Esophagus squamous epithelium (tissue), 5 donors: ENCODE measurements around the gene FAM131B. TPM values are rescaled to one million over a fixed set of nuclear protein-coding genes. Genes with fewer than 3 reads are reported as not detected.

Experiments used
- DNase-seq: peaks from one replicate; lab custom pipeline; 2025; lab: John Stamatoyannopoulos, UW
- H3K27ac ChIP-seq, 4 donors: fragments of 200-600 bp; sonication (generic); one replicate each; pipeline ENCODE4 v1.5.1; 2016 to 2019; ENCODE audit warnings: mild to moderate bottlenecking in 1 of 4
- H3K27me3 ChIP-seq, 4 donors: fragments of 200-600 bp; sonication (generic); 1 replicate in 3 of 4; 2 replicates in 1 of 4; pipeline versions ENCODE4 v1.5.1 to v1.6.0; 2017 to 2021; ENCODE audit warnings: antibody characterized with exemption in 1 of 4
- H3K36me3 ChIP-seq, 3 donors: fragments of 200-600 bp; sonication (generic); one replicate each; pipeline ENCODE4 v1.5.1; 2016 to 2019
- H3K4me1 ChIP-seq, 3 donors: fragments of 200-600 bp; sonication (generic); one replicate each; pipeline ENCODE4 v1.5.1; 2017 to 2019
- H3K4me3 ChIP-seq, 4 donors: fragments of 200-600 bp; sonication (generic); 1 replicate in 3 of 4; 2 replicates in 1 of 4; pipeline ENCODE4 v1.5.1; 2016 to 2019; ENCODE audit warnings: mild to moderate bottlenecking in 2 of 4, moderate library complexity in 1 of 4
- H3K9me3 ChIP-seq, 3 donors: fragments of 200-600 bp; sonication (generic); one replicate each; pipeline ENCODE4 v1.5.1; 2016 to 2019
- POLR2A ChIP-seq, 4 donors: fragments of 450-650 bp; IDR thresholded peaks; one replicate each; pipeline ENCODE4 v1.6.1; 2017; ENCODE audit warnings: antibody characterized with exemption in 4 of 4, mild to moderate bottlenecking in 4 of 4, moderate library complexity in 3 of 4
- WGBS, 2 donors: methylation state at CpG; one replicate each; pipeline ENCODE4 v1.1.5; 2018; 5-methylcytosine and 5-hydroxymethylcytosine counted together
- intact Hi-C: fragments of 100-400 bp; cut with DNase I; formaldehyde crosslinking; loops from one replicate; pipeline ENCODE4 v1.15.0; 2022
- total RNA-seq, 4 donors: library from RNA; depleted of rRNA; stranded (reverse); fragments of >200 nt; gene quantifications; one replicate each; pipeline ENCODE4 v1.1.0, GENCODE V29; 2016
- TF ChIP-seq, protein P1 (sequence below), 6 experiments: fragments of 450-650 bp in 4 of 6; fragments of 200-600 bp in 2 of 6; sonication (generic) in 2 of 6; IDR thresholded peaks; one replicate each; pipeline ENCODE4 v1.5.1; 2016 to 2019; ENCODE audit warnings: antibody characterized with exemption in 6 of 6, mild to moderate bottlenecking in 4 of 6, moderate library complexity in 4 of 6
- donor health status: DM: yes; HTN: yes; CAD: no.

The FAM131B gene
- total RNA-seq, 4 donors from 2014 or later, result 0.09 to 0.76 (median 0.46) TPM

DNA sequence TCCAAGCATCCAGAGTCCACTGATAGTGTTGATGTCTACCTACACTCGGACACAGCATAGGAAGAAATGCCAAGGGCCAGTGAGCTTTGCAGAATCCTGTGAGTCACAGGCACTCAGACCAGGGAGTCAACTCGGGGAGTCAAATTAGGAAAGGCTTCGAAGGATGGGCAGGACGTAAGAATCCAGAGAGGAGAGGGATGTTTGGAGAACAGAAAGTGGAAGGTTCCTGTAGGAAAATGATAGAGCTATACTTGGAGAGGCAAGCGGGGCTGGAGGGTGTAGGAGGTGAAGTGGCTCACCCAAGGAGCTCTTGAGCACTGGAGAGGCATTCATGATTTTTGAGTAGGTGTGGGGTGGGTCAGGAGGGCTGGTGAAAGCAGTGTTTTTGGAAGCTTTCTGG lies 21.6 kb upstream of the FAM131B start:
- H3K4me3 ChIP-seq, result peak overlapping the region in 3 of 4 donors; percentile 98 to 100 (median 99)
- intact Hi-C loops, result no loop called here
- peaks cover 9 to 39% (median 12%) of the 10 kb centered on the region in 3 donors for H3K36me3 ChIP-seq
- TF ChIP-seq, protein P1, sequence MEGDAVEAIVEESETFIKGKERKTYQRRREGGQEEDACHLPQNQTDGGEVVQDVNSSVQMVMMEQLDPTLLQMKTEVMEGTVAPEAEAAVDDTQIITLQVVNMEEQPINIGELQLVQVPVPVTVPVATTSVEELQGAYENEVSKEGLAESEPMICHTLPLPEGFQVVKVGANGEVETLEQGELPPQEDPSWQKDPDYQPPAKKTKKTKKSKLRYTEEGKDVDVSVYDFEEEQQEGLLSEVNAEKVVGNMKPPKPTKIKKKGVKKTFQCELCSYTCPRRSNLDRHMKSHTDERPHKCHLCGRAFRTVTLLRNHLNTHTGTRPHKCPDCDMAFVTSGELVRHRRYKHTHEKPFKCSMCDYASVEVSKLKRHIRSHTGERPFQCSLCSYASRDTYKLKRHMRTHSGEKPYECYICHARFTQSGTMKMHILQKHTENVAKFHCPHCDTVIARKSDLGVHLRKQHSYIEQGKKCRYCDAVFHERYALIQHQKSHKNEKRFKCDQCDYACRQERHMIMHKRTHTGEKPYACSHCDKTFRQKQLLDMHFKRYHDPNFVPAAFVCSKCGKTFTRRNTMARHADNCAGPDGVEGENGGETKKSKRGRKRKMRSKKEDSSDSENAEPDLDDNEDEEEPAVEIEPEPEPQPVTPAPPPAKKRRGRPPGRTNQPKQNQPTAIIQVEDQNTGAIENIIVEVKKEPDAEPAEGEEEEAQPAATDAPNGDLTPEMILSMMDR (IDR thresholded peaks at IDR 0.05), result no peak
- no peak for TF ChIP-seq POLR2A (IDR thresholded peaks at IDR 0.05)
- peak overlapping the region; percentile 23 to 100 (median 96) for H3K27ac ChIP-seq
- WGBS, 2 donors, result 63 to 64% methylated on average over 5 of the region's 5 CpGs
- H3K4me1 ChIP-seq, result peaks cover 43 to 86% (median 56%) of the 10 kb centered on the region in 3 donors
- H3K9me3 ChIP-seq, result no peaks in the 10 kb centered on the region
- H3K27me3 ChIP-seq, result no peaks in the 10 kb centered on the region
- no peak for DNase-seq

- WGBS, 2 donors, result 33% methylated on average over 1 of the region's 1 CpG; no CpG with 5 or more reads in 1 of the 2 donors
- no peak for DNase-seq
- Histone ChIP-seq H3K36me3 (peaks cover 6 to 34% (median 6%) of the 10 kb centered on the region in 3 donors), H3K9me3 (no peaks in the 10 kb centered on the region), H3K27ac (peak overlapping the region; percentile 93 to 100 (median 100)), H3K27me3 (no peaks in the 10 kb centered on the region), H3K4me1 (peaks cover 43 to 86% (median 61%) of the 10 kb centered on the region in 3 donors), H3K4me3 (peak overlapping the region in 3 of 4 donors; percentile 98 to 100 (median 99))
- intact Hi-C loops, result no loop called here
- TF ChIP-seq POLR2A (IDR thresholded peaks at IDR 0.05), result no peak
- TF ChIP-seq, protein P1 (IDR thresholded peaks at IDR 0.05), result no peak
Measured at GRCh38 chr7:143383642-143383957, 21.1 kb upstream of the FAM131B start.

DNA sequence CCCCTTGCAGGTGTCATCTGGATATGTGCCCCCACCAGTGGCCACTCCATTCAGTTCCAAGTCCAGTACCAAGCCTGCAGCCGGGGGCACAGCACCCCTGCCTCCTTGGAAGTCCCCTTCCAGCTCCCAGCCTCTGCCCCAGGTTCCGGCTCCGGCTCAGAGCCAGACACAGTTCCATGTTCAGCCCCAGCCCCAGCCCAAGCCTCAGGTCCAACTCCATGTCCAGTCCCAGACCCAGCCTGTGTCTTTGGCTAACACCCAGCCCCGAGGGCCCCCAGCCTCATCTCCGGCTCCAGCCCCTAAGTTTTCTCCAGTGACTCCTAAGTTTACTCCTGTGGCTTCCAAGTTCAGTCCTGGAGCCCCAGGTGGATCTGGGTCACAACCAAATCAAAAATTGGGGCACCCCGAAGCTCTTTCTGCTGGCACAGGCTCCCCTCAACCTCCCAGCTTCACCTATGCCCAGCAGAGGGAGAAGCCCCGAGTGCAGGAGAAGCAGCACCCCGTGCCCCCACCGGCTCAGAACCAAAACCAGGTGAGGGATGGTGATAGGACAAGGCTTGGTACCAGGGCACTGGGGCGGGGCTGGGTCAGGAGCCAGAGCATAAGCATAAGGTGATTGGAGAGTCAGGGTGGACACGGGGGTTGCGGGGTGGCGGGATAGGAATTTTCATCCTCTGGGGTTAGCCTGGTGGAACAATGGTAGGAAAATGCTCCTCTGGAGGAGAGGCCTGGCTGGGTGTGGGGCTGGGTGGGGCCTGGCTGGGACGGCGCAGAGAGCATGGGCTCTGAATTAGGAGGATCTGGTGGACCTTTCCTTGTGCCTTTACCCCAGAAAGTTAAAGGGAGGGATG lies 20.5 kb upstream of the FAM131B start:
- H3K36me3 ChIP-seq, result peaks cover 0 to 28% (median under 1%) of the 10 kb centered on the region in 3 donors
- WGBS, 2 donors, result 71 to 73% methylated on average over 5 to 15 of the region's 15 CpGs
- peaks cover 43 to 86% (median 64%) of the 10 kb centered on the region in 3 donors for H3K4me1 ChIP-seq
- no peaks in the 10 kb centered on the region for H3K27me3 ChIP-seq
- no peaks in the 10 kb centered on the region for H3K9me3 ChIP-seq
- peak overlapping the region; percentile 98 to 100 (median 98) for H3K4me3 ChIP-seq
- TF ChIP-seq, protein P1 (IDR thresholded peaks at IDR 0.05), result no peak
- no peak for TF ChIP-seq POLR2A (IDR thresholded peaks at IDR 0.05)
- no peak for DNase-seq
- H3K27ac ChIP-seq, result peak overlapping the region; percentile 93 to 100 (median 100)
- intact Hi-C loops, result no loop called here

DNA sequence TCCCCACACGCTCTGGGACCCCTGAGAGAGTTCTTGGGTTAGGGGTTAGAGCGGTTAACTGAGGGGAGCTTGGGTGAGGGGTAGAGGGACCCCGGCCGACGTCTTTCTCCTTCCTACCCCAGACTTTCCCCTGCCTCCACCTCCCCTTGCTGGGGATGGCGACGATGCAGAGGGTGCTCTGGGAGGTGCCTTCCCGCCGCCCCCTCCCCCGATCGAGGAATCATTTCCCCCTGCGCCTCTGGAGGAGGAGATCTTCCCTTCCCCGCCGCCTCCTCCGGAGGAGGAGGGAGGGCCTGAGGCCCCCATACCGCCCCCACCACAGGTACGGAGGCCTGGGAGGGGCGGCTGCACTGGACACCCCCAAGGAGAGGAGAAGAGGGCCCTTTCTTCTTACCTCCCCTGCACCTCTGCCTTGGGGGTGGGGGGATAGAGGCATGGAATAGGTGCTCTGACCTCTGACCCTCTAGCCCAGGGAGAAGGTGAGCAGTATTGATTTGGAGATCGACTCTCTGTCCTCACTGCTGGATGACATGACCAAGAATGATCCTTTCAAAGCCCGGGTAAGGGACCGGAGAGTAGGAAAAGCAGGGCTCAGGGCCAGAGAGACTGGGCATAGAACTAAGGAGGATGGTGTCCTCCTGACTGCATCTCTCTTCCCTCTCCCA lies 19.7 kb upstream of the FAM131B start:
- H3K9me3 ChIP-seq, result no peaks in the 10 kb centered on the region
- 0 to 13% methylated on average over 3 to 7 of the region's 21 CpGs for WGBS, 2 donors
- intact Hi-C loops, result no loop called here
- H3K36me3 ChIP-seq, result peaks cover 0 to 20% (median 0%) of the 10 kb centered on the region in 3 donors
- DNase-seq, result no peak
- no peaks in the 10 kb centered on the region for H3K27me3 ChIP-seq
- peak overlapping the region; percentile 93 to 100 (median 100) for H3K27ac ChIP-seq
- H3K4me3 ChIP-seq, result peak overlapping the region; percentile 98 to 100 (median 98)
- TF ChIP-seq, protein P1 (IDR thresholded peaks at IDR 0.05), result no peak
- TF ChIP-seq POLR2A (IDR thresholded peaks at IDR 0.05), result no peak
- peaks cover 38 to 82% (median 63%) of the 10 kb centered on the region in 3 donors for H3K4me1 ChIP-seq
